ENCODE results near the gene LYPD6B. TPM values are rescaled to one million over a fixed set of nuclear protein-coding genes. Genes with fewer than 3 reads are reported as not detected.

The LYPD6B gene
- total RNA-seq, 5 donors from 2014 or later (not counting 1 experiment from before 2014, with no cell fraction given): not detected

DNA sequence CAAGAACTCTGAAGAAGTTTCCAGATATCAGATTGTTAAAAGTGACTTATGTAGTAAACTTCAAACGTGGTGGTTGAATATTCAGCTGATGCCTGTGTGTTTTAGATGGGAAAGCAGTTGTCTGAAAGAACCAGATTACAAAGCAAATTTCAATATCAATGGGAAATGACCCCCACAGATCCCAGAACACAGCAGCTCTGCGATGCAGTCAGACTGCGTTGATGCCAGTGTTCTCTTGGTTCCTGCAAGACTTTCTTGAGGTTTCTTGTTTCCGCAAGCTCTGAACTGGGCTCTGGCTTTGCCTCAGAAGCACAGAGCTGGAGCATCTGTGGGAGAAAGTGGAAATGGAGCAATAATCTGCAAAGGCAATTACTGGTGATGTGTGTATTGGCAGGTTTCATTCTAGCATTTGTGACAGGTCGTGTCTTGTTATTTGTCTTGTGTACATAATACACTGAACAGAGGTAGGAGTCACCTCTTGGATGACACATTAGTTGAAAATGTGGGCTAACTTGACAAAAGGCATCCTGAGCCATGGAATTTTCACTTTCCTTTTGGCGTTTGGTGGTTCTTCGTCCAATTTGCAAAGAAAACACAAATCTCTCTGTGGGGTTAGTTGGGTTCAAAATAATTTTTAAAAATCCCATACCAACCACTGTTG is 10.8 kb upstream of the LYPD6B start:
- no peaks in the 10 kb centered on the region for H3K9me3 Mint-ChIP-seq
- no peak overlapping the region for H3K27ac Mint-ChIP-seq
- Histone ChIP-seq H3K9me3 (no peaks in the 10 kb centered on the region), H3K27me3 (replicated peaks in 1 of 2; ENCODE audit: control insufficient read depth in 2 of 2, extremely low read depth in 1 of 2, insufficient read depth in 2 of 2, low read length in 1 of 2) (peaks cover 0 to 8% of the 10 kb centered on the region in 2 experiments), H3K4me3 (ENCODE audit: control insufficient read depth in 1 of 2, extremely low read depth in 1 of 2, low read length in 1 of 2) (no peak overlapping the region), H3K4me1 (ENCODE audit: control insufficient read depth in 1 of 2, extremely low read depth in 1 of 2, insufficient read depth in 2 of 2, low read length in 2 of 2) (no peaks in the 10 kb centered on the region), H3K27ac (ENCODE audit: low read length) (no peak overlapping the region), H3K36me3 (ENCODE audit: control insufficient read depth in 2 of 2, extremely low read depth in 1 of 2, insufficient read depth in 1 of 2, low read length in 1 of 2) (no peaks in the 10 kb centered on the region)
- peaks cover 0 to 7% (median 4%) of the 10 kb centered on the region in 3 donors for H3K4me1 Mint-ChIP-seq
- no peak for ATAC-seq (replicated peaks in 1 of 4)
- DNase-seq: no peak
- CTCF ChIA-PET: interaction anchor here in 1 of 2 donors (0.9 kb wide), 1 partner anchor 10 kb away, joined by 5 read pairs; no protein-coding TSS in a partner anchor
- peaks cover 3 to 5% of the 10 kb centered on the region in 2 donors for H3K27me3 Mint-ChIP-seq
- WGBS (ENCODE audit: insufficient coverage): 85% methylated on average over 4 of the region's 7 CpGs
- POLR2A ChIA-PET: no interaction called here
- H3K36me3 Mint-ChIP-seq: no peaks in the 10 kb centered on the region
- no peak overlapping the region for H3K4me3 Mint-ChIP-seq

DNA sequence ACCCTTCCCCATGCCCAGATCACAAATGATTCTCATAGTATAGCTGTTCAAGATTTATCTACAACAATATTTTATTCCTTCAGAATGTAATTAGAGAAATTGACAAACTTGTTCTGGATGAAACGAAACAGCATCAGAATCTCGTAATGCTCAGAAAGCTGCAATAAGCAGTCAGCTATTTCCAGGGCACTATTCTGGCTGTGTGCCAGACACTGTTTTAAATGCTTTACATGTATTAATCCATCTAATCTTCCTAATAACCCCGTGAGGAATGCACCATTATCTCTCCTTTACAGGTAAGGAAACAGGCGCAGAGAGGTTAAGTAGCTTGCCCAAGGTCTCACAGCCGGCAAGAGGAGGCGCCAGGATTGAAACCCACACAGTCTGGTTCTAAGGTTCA is 10.1 kb upstream of the LYPD6B start:
- H3K4me3 Mint-ChIP-seq: no peak overlapping the region
- ChIA-PET POLR2A (no interaction called here), CTCF (interaction anchor here in 1 of 2 donors (1.1 to 1.7 kb wide), 2 partner anchors 10 to 12 kb away, joined by 3 to 7 read pairs; no protein-coding TSS in a partner anchor)
- no peak overlapping the region for H3K27ac Mint-ChIP-seq
- Histone ChIP-seq H3K27ac (ENCODE audit: low read length) (no peak overlapping the region), H3K27me3 (replicated peaks in 1 of 2; ENCODE audit: control insufficient read depth in 2 of 2, extremely low read depth in 1 of 2, insufficient read depth in 2 of 2, low read length in 1 of 2) (peaks cover 0 to 10% of the 10 kb centered on the region in 2 experiments), H3K4me1 (ENCODE audit: control insufficient read depth in 1 of 2, extremely low read depth in 1 of 2, insufficient read depth in 2 of 2, low read length in 2 of 2) (no peaks in the 10 kb centered on the region), H3K4me3 (ENCODE audit: control insufficient read depth in 1 of 2, extremely low read depth in 1 of 2, low read length in 1 of 2) (no peak overlapping the region), H3K9me3 (no peaks in the 10 kb centered on the region), H3K36me3 (ENCODE audit: control insufficient read depth in 2 of 2, extremely low read depth in 1 of 2, insufficient read depth in 1 of 2, low read length in 1 of 2) (no peaks in the 10 kb centered on the region)
- H3K9me3 Mint-ChIP-seq: no peaks in the 10 kb centered on the region
- ATAC-seq (replicated peaks in 1 of 4) (no peak), DNase-seq (no peak)
- H3K27me3 Mint-ChIP-seq: peaks cover 4 to 7% of the 10 kb centered on the region in 2 donors
- peaks cover 0 to 7% (median 4%) of the 10 kb centered on the region in 3 donors for H3K4me1 Mint-ChIP-seq
- WGBS (ENCODE audit: insufficient coverage): 80% methylated on average over 4 of the region's 6 CpGs
- no peaks in the 10 kb centered on the region for H3K36me3 Mint-ChIP-seq

- Mint-ChIP-seq H3K4me3 (no peak overlapping the region), H3K36me3 (no peaks in the 10 kb centered on the region), H3K4me1 (peaks cover 0 to 7% (median 4%) of the 10 kb centered on the region in 3 donors), H3K27me3 (peaks cover 8 to 12% of the 10 kb centered on the region in 2 donors), H3K9me3 (no peaks in the 10 kb centered on the region), H3K27ac (no peak overlapping the region)
- H3K27me3 ChIP-seq (replicated peaks in 1 of 2; ENCODE audit: control insufficient read depth in 2 of 2, extremely low read depth in 1 of 2, insufficient read depth in 2 of 2, low read length in 1 of 2): peaks cover 0 to 10% of the 10 kb centered on the region in 2 experiments
- H3K27ac ChIP-seq (ENCODE audit: low read length): no peak overlapping the region
- ChIA-PET POLR2A (no interaction called here), CTCF (interaction anchor here in 1 of 2 donors (1.1 to 1.7 kb wide), 2 partner anchors 10 to 13 kb away, joined by 3 to 7 read pairs; no protein-coding TSS in a partner anchor)
- no peaks in the 10 kb centered on the region for H3K36me3 ChIP-seq (ENCODE audit: control insufficient read depth in 2 of 2, extremely low read depth in 1 of 2, insufficient read depth in 1 of 2, low read length in 1 of 2)
- no peak for DNase-seq
- no peaks in the 10 kb centered on the region for H3K4me1 ChIP-seq (ENCODE audit: control insufficient read depth in 1 of 2, extremely low read depth in 1 of 2, insufficient read depth in 2 of 2, low read length in 2 of 2)
- H3K4me3 ChIP-seq (ENCODE audit: control insufficient read depth in 1 of 2, extremely low read depth in 1 of 2, low read length in 1 of 2): no peak overlapping the region
- no peak for ATAC-seq (replicated peaks in 1 of 4)
- WGBS (ENCODE audit: insufficient coverage): no CpG with 5 or more reads among the region's 2 CpGs
- no peaks in the 10 kb centered on the region for H3K9me3 ChIP-seq
Measured at GRCh38 chr2:149028891-149029290, 9.6 kb upstream of the LYPD6B start.

- ChIA-PET POLR2A (no interaction called here), CTCF (interaction anchor here (0.6 to 1.7 kb wide), 3 partner anchors 11 to 13 kb away, joined by 3 to 7 read pairs (median 3); no protein-coding TSS in a partner anchor)
- H3K9me3 Mint-ChIP-seq: no peaks in the 10 kb centered on the region
- H3K4me1 Mint-ChIP-seq: peaks cover 0 to 7% (median 4%) of the 10 kb centered on the region in 3 donors
- no peak overlapping the region for H3K4me3 Mint-ChIP-seq
- 95% methylated on average over 4 of the region's 11 CpGs for WGBS (ENCODE audit: insufficient coverage)
- DNase-seq (no peak), ATAC-seq (replicated peaks in 1 of 4) (no peak)
- Histone ChIP-seq H3K27me3 (replicated peaks in 1 of 2; ENCODE audit: control insufficient read depth in 2 of 2, extremely low read depth in 1 of 2, insufficient read depth in 2 of 2, low read length in 1 of 2) (peaks cover 0 to 12% of the 10 kb centered on the region in 2 experiments), H3K4me3 (ENCODE audit: control insufficient read depth in 1 of 2, extremely low read depth in 1 of 2, low read length in 1 of 2) (no peak overlapping the region), H3K36me3 (ENCODE audit: control insufficient read depth in 2 of 2, extremely low read depth in 1 of 2, insufficient read depth in 1 of 2, low read length in 1 of 2) (no peaks in the 10 kb centered on the region), H3K9me3 (no peaks in the 10 kb centered on the region), H3K27ac (ENCODE audit: low read length) (no peak overlapping the region), H3K4me1 (ENCODE audit: control insufficient read depth in 1 of 2, extremely low read depth in 1 of 2, insufficient read depth in 2 of 2, low read length in 2 of 2) (no peaks in the 10 kb centered on the region)
- H3K36me3 Mint-ChIP-seq: no peaks in the 10 kb centered on the region
- peaks cover 8 to 15% of the 10 kb centered on the region in 2 donors for H3K27me3 Mint-ChIP-seq
- no peak overlapping the region for H3K27ac Mint-ChIP-seq
Measured at GRCh38 chr2:149029307-149029965, 9.1 kb upstream of the LYPD6B start.

DNA sequence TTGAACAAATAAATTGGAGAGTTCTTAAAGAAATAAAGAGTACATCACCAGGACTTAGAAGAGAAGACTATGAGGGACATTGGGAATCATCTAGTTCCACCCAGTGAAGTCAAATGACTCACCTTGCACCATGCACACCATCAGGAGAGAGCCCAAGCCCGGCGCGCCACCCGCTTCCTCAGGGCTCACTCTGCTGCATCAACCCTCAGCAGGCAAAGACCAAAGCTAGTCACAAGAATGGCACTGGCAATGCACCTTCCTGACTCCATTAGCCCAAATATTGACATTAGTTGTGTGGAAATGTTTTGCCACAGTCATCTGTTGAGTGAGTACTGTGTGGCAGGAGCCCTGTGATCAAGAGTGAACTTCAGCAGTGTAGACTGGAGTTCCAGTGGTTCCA is 7.1 kb upstream of the LYPD6B start:
- ChIA-PET CTCF (interaction anchor here in 1 of 2 donors (0.5 to 1.5 kb wide), 2 partner anchors 14 to 1985 kb away, joined by 4 to 5 read pairs; no protein-coding TSS in a partner anchor), POLR2A (no interaction called here)
- ATAC-seq (replicated peaks in 1 of 4) (no peak), DNase-seq (no peak)
- no peaks in the 10 kb centered on the region for H3K9me3 ChIP-seq
- peaks cover 12 to 20% of the 10 kb centered on the region in 2 donors for H3K27me3 Mint-ChIP-seq
- no CpG with 5 or more reads among the region's 4 CpGs for WGBS (ENCODE audit: insufficient coverage)
- H3K4me3 ChIP-seq (ENCODE audit: control insufficient read depth in 1 of 2, extremely low read depth in 1 of 2, low read length in 1 of 2): no peak overlapping the region
- no peaks in the 10 kb centered on the region for H3K36me3 ChIP-seq (ENCODE audit: control insufficient read depth in 2 of 2, extremely low read depth in 1 of 2, insufficient read depth in 1 of 2, low read length in 1 of 2)
- H3K4me1 ChIP-seq (ENCODE audit: control insufficient read depth in 1 of 2, extremely low read depth in 1 of 2, insufficient read depth in 2 of 2, low read length in 2 of 2): no peaks in the 10 kb centered on the region
- no peak overlapping the region for H3K4me3 Mint-ChIP-seq
- H3K27me3 ChIP-seq (replicated peaks in 1 of 2; ENCODE audit: control insufficient read depth in 2 of 2, extremely low read depth in 1 of 2, insufficient read depth in 2 of 2, low read length in 1 of 2): peaks cover 0 to 16% of the 10 kb centered on the region in 2 experiments
- H3K4me1 Mint-ChIP-seq: peaks cover 0 to 7% (median 4%) of the 10 kb centered on the region in 3 donors
- H3K9me3 Mint-ChIP-seq: no peaks in the 10 kb centered on the region
- H3K27ac ChIP-seq (ENCODE audit: low read length): no peak overlapping the region
- no peaks in the 10 kb centered on the region for H3K36me3 Mint-ChIP-seq
- H3K27ac Mint-ChIP-seq: no peak overlapping the region

GRCh38 chr2:149033716-149034115 is 4.8 kb upstream of the LYPD6B start:
- H3K36me3 ChIP-seq (ENCODE audit: control insufficient read depth in 2 of 2, extremely low read depth in 1 of 2, insufficient read depth in 1 of 2, low read length in 1 of 2): no peaks in the 10 kb centered on the region
- peaks cover 21 to 38% of the 10 kb centered on the region in 2 donors for H3K27me3 Mint-ChIP-seq
- no peak overlapping the region for H3K27ac ChIP-seq (ENCODE audit: low read length)
- H3K36me3 Mint-ChIP-seq: no peaks in the 10 kb centered on the region
- peaks cover 3 to 36% of the 10 kb centered on the region in 2 experiments for H3K27me3 ChIP-seq (replicated peaks in 1 of 2; ENCODE audit: control insufficient read depth in 2 of 2, extremely low read depth in 1 of 2, insufficient read depth in 2 of 2, low read length in 1 of 2)
- ChIA-PET POLR2A (no interaction called here), CTCF (interaction anchor here in 1 of 2 donors (0.6 kb wide), 2 partner anchors 141 to 1053 kb away, joined by 4 to 5 read pairs; no protein-coding TSS in a partner anchor)
- DNase-seq (no peak), ATAC-seq (replicated peaks in 1 of 4) (no peak)
- no peaks in the 10 kb centered on the region for H3K9me3 Mint-ChIP-seq
- WGBS (ENCODE audit: insufficient coverage): 97% methylated on average over 5 of the region's 8 CpGs
- H3K27ac Mint-ChIP-seq: no peak overlapping the region
- H3K4me3 ChIP-seq (ENCODE audit: control insufficient read depth in 1 of 2, extremely low read depth in 1 of 2, low read length in 1 of 2): no peak overlapping the region
- H3K4me1 Mint-ChIP-seq: peaks cover 4 to 12% (median 6%) of the 10 kb centered on the region in 3 donors
- no peak overlapping the region for H3K4me3 Mint-ChIP-seq
- H3K4me1 ChIP-seq (ENCODE audit: control insufficient read depth in 1 of 2, extremely low read depth in 1 of 2, insufficient read depth in 2 of 2, low read length in 2 of 2): no peaks in the 10 kb centered on the region
- no peaks in the 10 kb centered on the region for H3K9me3 ChIP-seq

Measured in T-cell (primary cell).